Lung (tissue), 12 donors: ENCODE measurements around the gene L3MBTL4. TPM values are rescaled to one million over a fixed set of nuclear protein-coding genes. Genes with fewer than 3 reads are reported as not detected.

Experiments used
- ATAC-seq: fragments of 200-7000 bp; cut with Tn5 transposase; one replicate; pipeline ENCODE4 v1.9.1; 2020; ENCODE audit warnings: moderate number of reproducible peaks; ENCODE audit not compliant: insufficient read depth, low FRiP score
- DNase-seq, 3 donors: peaks; one replicate each; pipeline ENCODE4 v3.0.0-alpha.2; 2013 to 2017
- H3K27ac ChIP-seq, 2 donors: one replicate each; pipeline ENCODE4 v1.5.1; 2013; ENCODE audit warnings: mild to moderate bottlenecking in 2 of 2, moderate library complexity in 2 of 2, control low read depth in 1 of 2, inconsistent platforms in 1 of 2, low read depth in 1 of 2, low read length in 1 of 2
- H3K27me3 ChIP-seq, 3 donors: one replicate each; pipeline ENCODE4 v1.5.1; 2013; ENCODE audit warnings: low read length in 2 of 3; ENCODE audit not compliant: control insufficient read depth in 3 of 3, insufficient read depth in 3 of 3
- H3K36me3 ChIP-seq, 4 donors: one replicate each; pipeline ENCODE4 v1.5.1; 2013; ENCODE audit warnings: low read length in 4 of 4, mild to moderate bottlenecking in 1 of 4, moderate library complexity in 1 of 4; ENCODE audit not compliant: control insufficient read depth in 4 of 4, insufficient read depth in 4 of 4
- H3K4me1 ChIP-seq, 5 donors: one replicate each; pipeline ENCODE4 v1.5.1; 2013; ENCODE audit warnings: low read length in 5 of 5, mild to moderate bottlenecking in 2 of 5, moderate library complexity in 1 of 5; ENCODE audit not compliant: control insufficient read depth in 5 of 5, insufficient read depth in 5 of 5
- H3K4me3 ChIP-seq: one replicate; pipeline ENCODE4 v1.5.1; 2013; ENCODE audit warnings: mild to moderate bottlenecking, control low read depth, moderate library complexity
- H3K9ac ChIP-seq, 2 donors: one replicate each; pipeline ENCODE4 v1.5.1; 2013; ENCODE audit warnings: low read length in 2 of 2, control low read depth in 1 of 2; ENCODE audit not compliant: insufficient read depth in 1 of 2
- H3K9me3 ChIP-seq, 4 donors: one replicate each; pipeline ENCODE4 v1.5.1; 2013; ENCODE audit warnings: low read length in 3 of 4, mild to moderate bottlenecking in 1 of 4, moderate library complexity in 1 of 4; ENCODE audit not compliant: control insufficient read depth in 4 of 4, insufficient read depth in 3 of 4
- WGBS, 2 donors: extraction: QIAGEN DNeasy Blood & Tissue Kit; methylation state at CpG; one replicate each; pipeline ENCODE4 v1.1.7; 2013; 5-methylcytosine and 5-hydroxymethylcytosine counted together
- polyA plus RNA-seq, 2 donors: library from polyadenylated mRNA; stranded (reverse); fragments of 200-250 nt; gene quantifications; one replicate each; pipeline ENCODE4 v1.2.1, GENCODE V29; 2013
- total RNA-seq, 2 donors: library from RNA; depleted of rRNA in 1 of 2; stranded (reverse); fragments of >200 nt in 1 of 2; gene quantifications; one replicate each; pipeline ENCODE4 v1.2.1, GENCODE V29; 2014 to 2021
- TF ChIP-seq, protein P1 (sequence below): IDR thresholded peaks from 2 replicates; pipeline ENCODE4 v1.5.1; 2012; ENCODE audit warnings: mild to moderate bottlenecking; ENCODE audit errors: control extremely low read depth, extremely low read depth
- donor health status: control.
- donor health status: control.
- donor health status: Bipolar disorder and iron deficiency.
- donor health status: healthy.
- donor health status: DM: yes; HTN: yes; CAD: no.

Gene L3MBTL4
- total and polyA plus RNA-seq, 4 donors = 2.8 to 16.8 (median 9.9) TPM

DNA sequence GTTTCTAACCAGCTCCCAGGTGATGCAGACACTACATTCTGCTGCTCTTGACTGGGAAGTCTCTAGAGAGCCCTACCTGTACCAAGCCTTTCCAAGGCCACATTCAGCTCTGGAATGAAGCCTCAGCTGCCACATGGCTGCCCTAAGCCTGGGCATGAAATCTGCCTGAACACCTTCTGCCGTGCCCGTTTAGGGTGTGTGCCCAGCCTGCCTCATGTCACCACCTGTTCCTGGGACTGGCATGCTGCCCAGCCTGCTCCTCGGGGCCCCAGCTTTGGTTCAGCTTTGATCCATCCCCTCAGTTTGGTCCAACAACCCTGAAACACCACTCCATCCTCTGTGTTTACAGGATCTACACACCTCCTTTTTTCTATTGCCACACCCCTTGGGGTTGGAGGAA, 210.9 kb downstream of the L3MBTL4 start:
- no peaks in the 10 kb centered on the region for H3K27me3 ChIP-seq
- no peaks in the 10 kb centered on the region for H3K9me3 ChIP-seq
- H3K27ac ChIP-seq = no peak overlapping the region
- TF ChIP-seq, protein P1, sequence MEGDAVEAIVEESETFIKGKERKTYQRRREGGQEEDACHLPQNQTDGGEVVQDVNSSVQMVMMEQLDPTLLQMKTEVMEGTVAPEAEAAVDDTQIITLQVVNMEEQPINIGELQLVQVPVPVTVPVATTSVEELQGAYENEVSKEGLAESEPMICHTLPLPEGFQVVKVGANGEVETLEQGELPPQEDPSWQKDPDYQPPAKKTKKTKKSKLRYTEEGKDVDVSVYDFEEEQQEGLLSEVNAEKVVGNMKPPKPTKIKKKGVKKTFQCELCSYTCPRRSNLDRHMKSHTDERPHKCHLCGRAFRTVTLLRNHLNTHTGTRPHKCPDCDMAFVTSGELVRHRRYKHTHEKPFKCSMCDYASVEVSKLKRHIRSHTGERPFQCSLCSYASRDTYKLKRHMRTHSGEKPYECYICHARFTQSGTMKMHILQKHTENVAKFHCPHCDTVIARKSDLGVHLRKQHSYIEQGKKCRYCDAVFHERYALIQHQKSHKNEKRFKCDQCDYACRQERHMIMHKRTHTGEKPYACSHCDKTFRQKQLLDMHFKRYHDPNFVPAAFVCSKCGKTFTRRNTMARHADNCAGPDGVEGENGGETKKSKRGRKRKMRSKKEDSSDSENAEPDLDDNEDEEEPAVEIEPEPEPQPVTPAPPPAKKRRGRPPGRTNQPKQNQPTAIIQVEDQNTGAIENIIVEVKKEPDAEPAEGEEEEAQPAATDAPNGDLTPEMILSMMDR = no peak
- no peak overlapping the region for H3K4me3 ChIP-seq
- ATAC-seq (no peak), DNase-seq (no peak)
- peaks cover 0 to 5% (median 2%) of the 10 kb centered on the region in 5 donors for H3K4me1 ChIP-seq
- H3K9ac ChIP-seq = no peak overlapping the region
- no peaks in the 10 kb centered on the region for H3K36me3 ChIP-seq
- WGBS, 2 donors = 68 to 92% methylated on average over 3 of the region's 3 CpGs

DNA sequence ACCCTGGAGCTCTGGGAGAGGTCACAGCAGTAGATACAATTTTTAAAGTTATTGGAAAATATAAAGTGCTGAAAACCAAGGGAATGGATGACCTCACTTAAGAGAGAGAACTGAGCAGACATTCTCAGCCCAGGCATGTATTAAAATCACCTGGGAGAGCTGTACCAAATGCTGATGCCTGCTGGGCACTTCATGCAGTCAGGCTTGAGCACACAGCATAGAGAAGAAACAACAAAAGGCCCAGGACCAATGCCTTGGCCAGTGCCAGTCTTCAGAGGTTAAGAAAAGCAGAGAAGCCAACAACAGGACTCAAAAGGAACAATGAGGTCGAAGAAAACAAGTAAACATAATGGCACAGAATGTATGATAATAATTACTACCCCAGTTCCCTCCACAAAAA, 211.8 kb downstream of the L3MBTL4 start:
- Histone ChIP-seq H3K9ac (no peak overlapping the region), H3K9me3 (no peaks in the 10 kb centered on the region), H3K27me3 (no peaks in the 10 kb centered on the region), H3K36me3 (no peaks in the 10 kb centered on the region), H3K27ac (no peak overlapping the region), H3K4me3 (no peak overlapping the region), H3K4me1 (peaks cover 0 to 5% (median 2%) of the 10 kb centered on the region in 5 donors)
- DNase-seq = no peak
- WGBS, 2 donors = 80 to 85% methylated on average over 1 of the region's 1 CpG
- TF ChIP-seq, protein P1 = no peak
- no peak for ATAC-seq

DNA sequence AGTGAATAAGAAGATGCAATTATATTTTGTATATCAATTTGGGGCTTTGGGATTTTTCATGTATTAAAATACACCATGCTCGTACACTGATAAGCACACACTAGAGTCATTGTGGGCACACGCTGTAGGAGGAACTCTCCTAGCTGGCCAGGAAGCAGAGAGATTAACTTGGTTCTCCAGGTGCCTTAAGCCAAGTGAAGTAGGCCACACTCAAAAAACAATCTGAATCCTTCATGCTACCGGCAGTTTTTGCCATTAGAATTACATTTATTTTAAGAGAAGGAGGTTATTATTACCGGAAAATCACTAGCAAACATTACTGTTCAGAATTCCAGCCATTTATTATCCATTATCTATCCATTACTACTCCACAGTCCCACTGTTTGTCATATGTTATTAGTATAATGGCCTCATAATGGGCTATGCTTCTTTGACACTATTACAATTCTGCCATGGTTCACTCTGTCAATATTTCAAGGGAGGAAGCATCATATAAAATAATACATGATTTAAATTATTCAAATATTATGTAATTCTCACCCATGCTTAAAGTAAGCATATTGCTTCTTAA, 214.4 kb downstream of the L3MBTL4 start:
- no peak overlapping the region for H3K4me3 ChIP-seq

More for the DNA sequence above, 214.4 kb downstream of the L3MBTL4 start:
- ATAC-seq = no peak
- no peaks in the 10 kb centered on the region for H3K27me3 ChIP-seq
- DNase-seq = no peak
- H3K36me3 ChIP-seq = no peaks in the 10 kb centered on the region
- TF ChIP-seq, protein P1 = no peak
- H3K9ac ChIP-seq = no peak overlapping the region
- 79 to 82% methylated on average over 4 of the region's 4 CpGs for WGBS, 2 donors
- no peak overlapping the region for H3K27ac ChIP-seq
- no peaks in the 10 kb centered on the region for H3K4me1 ChIP-seq
- no peaks in the 10 kb centered on the region for H3K9me3 ChIP-seq
